Measurements from ENCODE around the gene ZNF780B. TPM values are rescaled to one million over a fixed set of nuclear protein-coding genes. Genes with fewer than 3 reads are reported as not detected.

ZNF780B gene
- 3.8 and 7.3 TPM in 2 replicates for total RNA-seq

DNA sequence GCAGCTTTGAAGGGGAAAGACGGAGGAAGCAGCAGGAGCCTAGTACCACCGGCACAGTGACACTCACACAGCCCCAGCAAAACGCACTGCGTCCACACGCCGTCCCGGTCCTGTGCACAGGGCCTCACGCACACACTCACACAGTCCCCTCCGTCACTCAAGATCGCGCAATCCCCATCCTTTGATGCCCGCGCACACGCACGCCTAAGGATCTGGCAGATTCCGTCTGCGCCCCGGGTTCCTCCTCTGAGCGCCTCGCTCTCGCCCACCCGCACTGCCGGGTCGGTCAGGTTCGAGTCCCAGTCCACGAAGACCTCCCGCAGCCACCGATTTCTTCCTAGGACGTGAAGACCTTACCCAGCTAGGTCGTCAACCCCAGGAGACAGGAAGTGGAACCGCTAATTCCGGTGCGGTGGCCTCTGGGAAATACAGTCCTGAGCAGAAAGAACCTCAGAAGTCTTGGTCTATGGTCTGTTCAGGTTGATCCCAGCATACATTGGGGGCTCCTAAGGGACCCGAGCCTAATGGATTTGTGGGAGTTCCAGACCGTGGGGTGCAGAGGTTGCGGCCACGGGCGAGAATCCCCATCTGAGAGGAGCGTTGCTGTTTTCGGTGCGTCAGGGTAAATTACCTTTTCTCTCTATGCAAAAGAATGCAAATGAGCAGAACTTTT, at the start of gene ZNF780B:
Gene ZNF780B, minus strand, starts transcription at position 400 of the 673 bp plus-strand sequence. CDS start 5,899 bp downstream, outside the sequence.

DNA sequence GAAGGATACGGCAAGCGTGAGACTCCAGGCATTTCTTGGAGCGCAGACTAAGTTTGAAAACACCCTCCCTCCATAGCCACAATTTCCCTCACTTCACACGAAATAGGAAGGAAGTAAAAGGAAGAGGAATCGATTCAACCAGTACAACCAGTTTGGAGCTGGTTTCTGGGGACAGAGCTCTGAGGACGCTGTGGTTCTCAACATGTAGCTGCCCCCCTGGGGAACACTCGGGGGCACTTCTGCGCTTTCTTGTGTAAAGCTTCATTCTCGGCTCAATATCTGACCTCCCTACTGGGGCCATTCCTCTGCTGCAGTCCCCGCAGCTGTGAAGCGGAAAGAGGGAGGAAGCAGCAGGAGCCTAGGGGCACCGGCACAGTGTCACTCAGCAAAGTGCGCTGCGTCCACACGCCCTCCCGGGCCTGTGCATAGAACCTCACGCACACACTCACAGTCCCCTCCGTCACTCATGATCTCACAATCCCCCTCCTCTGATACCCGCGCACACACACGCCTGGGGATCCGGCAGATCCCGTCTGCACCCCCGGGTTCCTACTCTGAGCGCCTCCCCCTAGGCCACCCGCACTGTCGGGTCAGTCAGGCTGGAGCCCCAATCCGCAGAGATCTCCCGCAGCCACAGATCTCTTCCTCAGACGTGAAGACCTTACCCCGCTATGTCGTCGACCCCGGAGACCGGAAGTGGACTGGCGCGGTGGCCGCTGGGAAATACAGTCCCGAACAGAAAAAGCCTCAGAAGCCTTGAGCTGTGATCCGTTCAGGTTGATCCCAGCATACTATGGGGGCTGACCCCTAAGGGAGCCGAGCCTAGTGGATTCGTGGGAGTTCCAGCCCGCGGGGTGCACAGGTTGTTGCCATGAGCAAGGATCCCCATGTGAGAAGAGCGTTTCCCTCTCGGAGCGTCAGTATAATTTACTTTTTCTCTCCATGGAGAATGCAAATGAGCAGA, 34.5 kb upstream of the ZNF780B start, which contains the start of gene ZNF780A:
Gene ZNF780A, minus strand, starts transcription at position 703 of the 964 bp plus-strand sequence. CDS start 6,190 bp downstream, outside the sequence.

DNA sequence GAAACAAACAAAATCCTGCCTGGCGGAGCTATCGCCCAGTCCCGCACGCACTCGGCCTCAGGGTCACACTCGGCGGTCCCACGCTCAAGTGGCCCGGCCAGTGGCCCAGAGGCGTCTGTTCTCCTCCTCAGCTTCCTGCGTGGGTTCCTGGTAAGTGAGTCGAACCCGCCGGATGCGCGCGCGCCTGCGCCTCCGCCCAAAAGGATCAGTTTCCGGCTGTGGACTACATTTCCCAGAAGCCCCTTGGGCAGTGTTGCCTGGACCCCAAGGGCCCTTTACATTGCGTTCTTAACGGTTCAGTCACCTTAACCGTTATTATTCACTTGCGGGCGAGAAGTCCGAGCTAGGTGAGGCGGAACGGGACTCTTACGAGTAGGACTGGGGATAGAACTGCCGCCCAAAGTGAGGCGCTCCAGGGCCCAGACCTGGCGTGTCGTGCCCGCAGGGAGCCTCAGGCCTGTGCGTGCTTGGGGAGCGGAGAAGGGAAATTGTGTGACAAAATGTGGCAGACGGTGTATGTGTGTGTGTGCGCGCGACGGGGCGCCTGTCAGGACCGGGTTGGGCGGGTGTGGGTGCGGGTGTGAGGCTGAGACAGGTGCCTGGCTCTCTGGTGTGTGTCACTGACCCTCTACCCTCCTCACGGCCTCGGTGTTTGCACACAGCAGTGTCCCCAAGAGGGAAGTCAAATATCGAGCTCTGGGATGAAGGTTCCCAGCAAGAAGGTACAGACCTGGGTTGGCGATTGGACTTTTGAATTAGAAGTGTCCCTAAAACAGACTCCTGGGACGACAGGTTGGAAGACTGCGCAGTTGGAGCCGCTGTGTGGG, 59.0 kb downstream of the ZNF780B start, which contains the start of gene ZNF546:
Gene ZNF546, plus strand, starts transcription at position 250 of the 827 bp plus-strand sequence. CDS start 1,267 bp downstream, outside the sequence.

Other genes with a start within 250 kb of the ZNF780B start
- 11.7 and 16.8 TPM in 2 replicates for gene DYRK1B, start 222.1 kb downstream of the ZNF780B start, total RNA-seq
- 163 and 170 TPM in 2 replicates for gene FBL, start 209.9 kb downstream of the ZNF780B start, total RNA-seq
- gene FCGBP, start 121.6 kb downstream of the ZNF780B start, total RNA-seq, result not detected in 2 replicates
- 136 and 151 TPM in 2 replicates for gene PSMC4, start 85.1 kb downstream of the ZNF780B start, total RNA-seq
- gene ZNF546, start 59.2 kb downstream of the ZNF780B start, total RNA-seq, result 1.7 and 5.2 TPM in 2 replicates
- gene ZNF780A, start 34.7 kb upstream of the ZNF780B start, total RNA-seq, result 2.8 and 6.7 TPM in 2 replicates
- gene MAP3K10, start 135.2 kb upstream of the ZNF780B start, total RNA-seq, result 4.3 and 7.0 TPM in 2 replicates
- not detected in 2 replicates for gene TTC9B, start 162.2 kb upstream of the ZNF780B start, total RNA-seq
- gene CCNP, start 170.5 kb upstream of the ZNF780B start, total RNA-seq, result 0.13 TPM in 1 of 2 replicates, not detected in the other
- gene AKT2, start 229.1 kb upstream of the ZNF780B start, total RNA-seq, result 21.1 and 21.6 TPM in 2 replicates

Measured in mammary microvascular endothelial cell (primary cell).